Sciatic nerve (tissue), 2 donors: ENCODE measurements around the gene MTO1. TPM values are rescaled to one million over a fixed set of nuclear protein-coding genes. Genes with fewer than 3 reads are reported as not detected.
"Not testable (repeated sequence)": the region's sequence is repeated elsewhere in the genome, so short reads cannot be mapped to it uniquely, and the experiment has no call there.

ENCODE experiments used
- ATAC-seq: fragments of 200-7000 bp; cut with Tn5 transposase; one replicate; pipeline ENCODE4 v1.9.1; 2020; ENCODE audit warnings: mild to moderate bottlenecking, moderate library complexity
- DNase-seq: peaks from one replicate; pipeline ENCODE4 v3.0.0-alpha.2; 2020; ENCODE audit warnings: low spot score
- intact Hi-C: fragments of 100-400 bp; cut with DNase I; formaldehyde crosslinking; loops from one replicate; pipeline ENCODE4 v1.14.2; 2022
- total RNA-seq: library from RNA; stranded (reverse); fragmentation: NEBNext Ultra II Directional; extraction: Animal tissue kit (Norgen Biotek cat#: 25700); gene quantifications from one replicate; pipeline ENCODE4 v1.2.1, GENCODE V29; 2021
- donor health status: DM: no; HTN: no; CAD: no.
- donor health status: DM: no; HTN: no; CAD: no.

The MTO1 gene
- total RNA-seq, result 34.6 TPM

DNA sequence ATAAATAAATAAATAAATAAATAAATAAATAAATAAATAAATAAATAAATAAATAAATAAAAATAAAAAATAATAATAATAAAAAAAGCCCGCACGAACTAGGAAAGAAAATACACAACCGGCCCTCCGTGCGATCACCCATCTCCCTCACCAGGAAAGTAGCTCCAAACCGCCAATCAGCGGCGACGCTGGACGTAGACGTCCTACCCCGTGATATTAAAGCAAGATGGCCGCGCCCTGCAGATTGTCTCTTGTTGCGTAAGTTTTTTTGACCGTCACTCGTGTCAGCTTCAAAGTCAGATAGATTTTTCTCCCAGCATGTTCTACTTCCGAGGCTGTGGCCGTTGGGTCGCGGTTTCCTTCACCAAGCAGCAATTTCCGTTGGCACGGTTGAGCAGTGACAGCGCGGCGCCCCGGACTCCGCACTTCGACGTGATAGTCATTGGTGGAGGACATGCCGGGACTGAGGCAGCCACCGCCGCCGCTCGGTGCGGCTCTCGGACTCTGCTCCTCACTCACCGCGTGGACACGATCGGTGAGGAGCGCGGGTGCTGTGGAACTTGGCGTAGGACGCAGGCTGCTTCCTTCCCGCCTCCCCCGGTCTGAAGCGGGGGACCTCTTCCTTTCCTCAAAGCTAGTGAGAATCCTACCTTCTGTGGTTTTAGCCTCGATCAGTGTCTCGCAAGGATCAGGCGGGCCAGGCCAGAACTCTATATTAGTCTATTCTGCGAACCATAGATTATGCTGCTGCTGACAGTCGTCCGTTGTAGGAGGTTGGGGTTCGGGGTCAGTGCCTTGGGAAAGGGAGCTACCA is at the start of gene MTO1:
Gene MTO1, plus strand, starts transcription at position 201 of the 814 bp plus-strand sequence. Its CDS starts 118 bp downstream, at position 319.
- peak; percentile 92 for DNase-seq
- ATAC-seq, result peak; percentile 98
- intact Hi-C loops, result no loop called here

GRCh38 chr6:73413102-73413501 is 48.4 kb upstream of the MTO1 start:
- intact Hi-C loops, result no loop called here
- no peak for DNase-seq
- no peak for ATAC-seq

GRCh38 chr6:73418081-73418741 is 43.3 kb upstream of the MTO1 start:
- DNase-seq, result no peak
- intact Hi-C loops, result no loop called here
- no peak for ATAC-seq

- intact Hi-C loops, result no loop called here
These were observed 40.0 kb upstream of the MTO1 start for GRCh38 chr6:73421534-73421933.

DNA sequence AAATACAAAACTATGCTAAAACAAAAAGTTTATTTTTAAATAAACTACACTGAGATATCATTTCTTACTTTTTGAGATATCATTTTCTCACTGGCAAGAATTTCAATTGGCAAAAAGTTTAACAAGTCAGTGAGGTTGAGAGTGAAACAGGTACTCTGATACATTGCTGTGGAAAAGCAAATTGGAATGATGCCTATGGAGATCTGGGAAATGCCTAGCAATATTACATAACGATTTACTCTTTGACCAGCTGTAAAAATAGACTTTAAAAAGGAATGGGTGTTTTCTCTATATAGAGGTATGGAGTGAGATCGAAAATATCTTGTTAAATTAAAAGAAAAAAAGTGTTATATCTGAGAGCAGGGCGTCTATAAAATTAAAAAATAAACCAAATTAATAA is 26.3 kb upstream of the MTO1 start:
- intact Hi-C loops, result no loop called here
- DNase-seq (no peak), ATAC-seq (no peak)

More at GRCh38 chr6:73421534-73421933, 40.0 kb upstream of the MTO1 start:
- ATAC-seq (no peak), DNase-seq (no peak)

- ATAC-seq (no peak), DNase-seq (no peak)
- intact Hi-C loops, result no loop called here
These were observed 18.0 kb upstream of the MTO1 start for GRCh38 chr6:73443555-73443954.

DNA sequence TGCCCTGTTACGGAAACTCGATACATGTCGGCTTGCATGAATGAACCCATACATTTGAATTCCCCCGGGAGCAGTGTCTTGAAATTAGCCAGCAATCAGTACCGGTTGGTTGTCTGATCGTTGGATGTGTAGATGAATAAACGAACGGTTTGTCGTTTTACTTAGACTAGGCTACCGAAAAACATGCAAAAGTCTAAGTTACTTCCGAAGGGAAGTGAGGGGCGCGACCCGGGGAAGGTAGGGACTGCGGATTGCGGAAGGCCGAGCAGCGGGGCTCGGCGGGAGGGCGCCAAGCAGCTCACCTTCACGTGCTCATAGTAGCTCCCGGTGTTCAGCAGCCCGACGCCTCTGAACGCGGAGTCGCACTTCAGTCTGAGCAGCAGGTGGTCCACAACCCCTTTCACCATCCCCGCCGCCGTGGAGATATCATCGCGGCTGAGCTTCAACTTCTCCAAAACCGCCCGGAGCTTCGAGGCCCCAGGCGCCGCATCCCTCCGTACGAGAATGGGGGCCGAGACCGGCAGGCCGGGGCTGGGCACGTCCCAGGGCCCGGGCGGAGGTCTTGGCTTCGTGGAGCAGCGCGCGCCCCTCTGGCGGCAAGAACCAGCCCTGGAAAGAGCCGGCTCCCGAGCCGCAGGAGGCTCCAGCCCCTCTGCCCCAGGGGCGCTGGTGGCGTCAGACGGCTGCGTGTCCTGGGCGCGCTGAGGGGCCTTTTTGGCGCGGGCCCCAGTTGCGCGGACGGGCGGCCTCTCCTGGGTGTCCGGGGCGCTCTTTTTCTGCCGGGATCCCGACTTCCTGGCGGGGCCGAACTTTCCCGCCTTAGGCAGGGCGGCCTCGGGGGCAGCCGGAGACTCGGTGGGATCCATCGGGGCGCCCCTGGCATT is 10.1 kb upstream of the MTO1 start:
- DNase-seq (peak; percentile 66), ATAC-seq (peak; percentile 77)
- intact Hi-C loops, result no loop called here

GRCh38 chr6:73452107-73452461 is 9.5 kb upstream of the MTO1 start, which contains the start of gene CGAS:
CGAS (minus strand) TSS chr6:73452297; CDS start chr6:73452181, 116 bp downstream.
- intact Hi-C loops, result no loop called here
- ATAC-seq (peak; percentile 92), DNase-seq (peak; percentile 89)

DNA sequence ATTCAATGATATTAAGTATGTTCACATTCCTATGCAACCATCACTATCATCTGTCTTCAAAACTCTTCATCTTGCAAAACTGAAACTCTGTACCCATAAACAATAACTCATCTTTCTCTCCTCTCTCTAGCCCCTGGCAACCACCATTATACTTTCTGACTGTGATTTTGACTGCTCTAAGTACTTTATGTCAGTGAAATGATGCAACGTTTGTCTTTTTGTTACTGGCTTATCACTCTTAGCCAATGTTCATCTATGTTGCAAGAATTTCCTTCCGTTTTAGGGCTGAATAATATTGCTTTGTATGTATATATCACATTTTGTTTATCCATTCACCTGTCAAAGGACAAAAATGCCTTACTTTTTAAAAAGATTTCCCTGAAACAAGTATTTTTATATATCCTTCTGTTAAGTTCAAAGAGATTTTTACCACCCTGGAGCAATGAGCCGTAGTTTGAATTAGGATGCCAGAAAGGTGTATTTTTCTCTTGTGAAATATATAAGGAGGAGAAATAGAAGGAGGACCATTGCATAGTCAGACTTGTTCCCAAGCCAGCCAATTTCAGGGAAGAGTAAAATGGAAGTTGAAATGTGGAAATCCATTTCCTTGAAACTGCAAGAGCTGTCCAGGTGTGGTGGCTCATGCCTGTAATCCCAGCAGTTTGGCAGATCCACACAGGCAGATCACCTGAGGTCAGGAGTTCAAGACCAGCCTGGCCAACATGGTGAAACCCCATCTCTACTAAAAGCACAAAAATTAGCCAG is 5.5 kb upstream of the MTO1 start:
- intact Hi-C loops, result no loop called here
- DNase-seq (no peak), ATAC-seq (no peak)

DNA sequence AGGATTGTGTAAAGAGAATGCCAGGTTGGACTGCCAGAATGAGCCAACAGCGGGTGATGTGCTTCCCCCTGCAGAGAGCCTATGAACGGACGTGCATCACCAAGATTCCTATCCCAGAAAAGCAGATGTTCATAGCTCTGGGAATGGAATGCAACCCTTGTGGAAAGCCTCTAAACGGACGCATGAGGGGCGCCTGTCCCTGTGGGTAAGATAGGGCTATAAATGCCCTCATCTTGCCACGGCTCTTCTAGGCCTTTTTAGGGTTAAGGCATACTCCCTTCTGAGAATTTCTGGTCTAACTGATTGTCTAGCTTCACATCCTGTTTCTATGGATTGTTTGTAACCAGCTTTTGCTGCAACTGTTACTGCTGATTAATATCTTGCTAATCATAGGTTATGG is 2.1 kb upstream of the MTO1 start:
- intact Hi-C loops, DNase-seq, ATAC-seq: not testable (repeated sequence)

GRCh38 chr6:73460056-73460455 is 1.5 kb upstream of the MTO1 start:
- intact Hi-C loops, result no loop called here
- DNase-seq, result no peak
- ATAC-seq, result no peak

GRCh38 chr6:73471686-73472290 is 10.3 kb downstream of the MTO1 start:
- DNase-seq (no peak), ATAC-seq (no peak)
- intact Hi-C loops, result no loop called here

DNA sequence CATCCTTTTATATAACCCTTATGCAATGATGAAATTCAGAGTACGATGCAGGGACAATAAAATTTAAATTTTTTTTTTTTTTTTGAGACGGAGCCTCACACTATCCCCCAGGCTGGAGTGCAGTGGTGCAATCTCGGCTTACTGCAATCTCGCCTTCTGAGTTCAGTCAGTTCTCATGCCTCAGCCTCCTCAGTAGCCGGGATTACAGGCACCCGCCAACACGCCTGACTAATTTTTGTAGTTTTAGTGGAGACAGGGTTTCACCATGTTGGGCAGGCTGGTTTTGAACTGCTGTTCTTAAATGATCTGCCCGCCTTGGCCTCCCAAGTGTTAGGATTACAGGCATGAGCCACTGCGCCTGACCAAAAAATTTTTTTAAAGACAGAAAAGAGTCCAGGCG is 15.2 kb downstream of the MTO1 start:
- intact Hi-C loops, result no loop called here
- DNase-seq (no peak), ATAC-seq (no peak)

GRCh38 chr6:73477407-73477806 is 15.9 kb downstream of the MTO1 start:
- ATAC-seq, result no peak

GRCh38 chr6:73481969-73482368 is 20.4 kb downstream of the MTO1 start:
- intact Hi-C loops, result no loop called here
- DNase-seq (no peak), ATAC-seq (no peak)

More at GRCh38 chr6:73477407-73477806, 15.9 kb downstream of the MTO1 start:
- intact Hi-C loops, result no loop called here
- DNase-seq, result no peak

DNA sequence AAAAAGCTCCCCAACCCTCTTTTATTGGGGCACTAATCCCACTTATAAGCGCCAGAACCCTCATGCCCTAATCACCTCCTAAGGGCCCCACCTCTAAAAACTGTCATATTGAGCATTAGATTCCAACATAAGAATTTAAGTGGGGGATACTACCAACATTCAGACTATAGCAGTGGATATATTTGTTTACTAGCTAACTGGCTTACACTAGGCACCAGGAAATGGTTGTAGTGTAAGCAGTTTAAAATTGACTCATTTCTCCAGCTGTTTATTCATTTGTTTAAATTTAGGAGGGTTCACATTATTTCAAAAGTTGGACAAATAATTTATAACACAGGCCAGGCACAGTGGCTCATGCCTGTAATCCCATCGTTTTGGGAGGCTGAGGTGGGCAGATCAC is 22.9 kb downstream of the MTO1 start:
- intact Hi-C loops, result no loop called here
- ATAC-seq, result no peak
- no peak for DNase-seq

- ATAC-seq (no peak), DNase-seq (no peak)
- intact Hi-C loops, result no loop called here
These were observed 25.9 kb downstream of the MTO1 start for GRCh38 chr6:73487473-73487872.

DNA sequence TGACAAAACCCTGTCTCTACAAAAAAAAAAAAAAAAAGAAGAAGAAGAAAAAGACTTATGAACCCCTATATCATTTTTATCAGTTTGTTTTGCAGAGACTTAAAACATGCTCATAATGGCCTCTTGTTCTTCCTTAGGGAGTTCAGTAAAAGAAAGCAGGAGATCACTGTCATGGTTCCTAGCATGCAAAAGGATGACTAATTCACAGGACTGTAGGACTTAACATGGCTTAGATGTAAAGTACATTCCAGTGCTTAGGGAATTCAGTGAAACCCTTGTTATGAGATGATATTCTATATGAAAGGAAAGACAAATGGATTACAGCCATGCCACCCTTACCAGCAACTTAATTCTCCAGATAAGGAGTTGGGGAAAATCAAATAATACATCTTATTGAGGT is 29.8 kb downstream of the MTO1 start:
- no peak for DNase-seq
- intact Hi-C loops, result no loop called here
- no peak for ATAC-seq
